ENCODE results near the gene HSD17B1. TPM values are rescaled to one million over a fixed set of nuclear protein-coding genes. Genes with fewer than 3 reads are reported as not detected.

Gene HSD17B1
- total RNA-seq, 6 experiments from 2014 or later = 0.31 to 1.1 (median 0.87) TPM

GRCh38 chr17:42559075-42559474 is 6.4 kb downstream of the HSD17B1 start:
- Histone ChIP-seq H3K4me3 (no peak overlapping the region), H3K4me1 (peaks cover 0 to 28% (median 14%) of the 10 kb centered on the region in 4 donors), H3K9me3 (no peaks in the 10 kb centered on the region), H3K27ac (no peak overlapping the region), H3K27me3 (no peaks in the 10 kb centered on the region), H3K36me3 (no peaks in the 10 kb centered on the region)
- 85% methylated on average over 5 of the region's 6 CpGs for WGBS (ENCODE audit: insufficient coverage, low coverage, low lambda C conversion rate, missing lambda C conversion rate)
- intact Hi-C loops (cut with DNase I) = no loop called here
- DNase-seq = no peak
- no peak for TF ChIP-seq POLR2A (IDR thresholded peaks at IDR 0.05)
- no peak for ATAC-seq

GRCh38 chr17:42560246-42560645 is 7.5 kb downstream of the HSD17B1 start:
- H3K36me3 ChIP-seq = peaks cover 0 to 3% (median 1%) of the 10 kb centered on the region in 4 donors
- no peak overlapping the region for H3K4me3 ChIP-seq
- no peaks in the 10 kb centered on the region for H3K9me3 ChIP-seq
- DNase-seq (no peak), ATAC-seq (no peak)
- intact Hi-C loops (cut with DNase I) = no loop called here
- no peak for TF ChIP-seq POLR2A (IDR thresholded peaks at IDR 0.05)
- TF ChIP-seq, protein P1, sequence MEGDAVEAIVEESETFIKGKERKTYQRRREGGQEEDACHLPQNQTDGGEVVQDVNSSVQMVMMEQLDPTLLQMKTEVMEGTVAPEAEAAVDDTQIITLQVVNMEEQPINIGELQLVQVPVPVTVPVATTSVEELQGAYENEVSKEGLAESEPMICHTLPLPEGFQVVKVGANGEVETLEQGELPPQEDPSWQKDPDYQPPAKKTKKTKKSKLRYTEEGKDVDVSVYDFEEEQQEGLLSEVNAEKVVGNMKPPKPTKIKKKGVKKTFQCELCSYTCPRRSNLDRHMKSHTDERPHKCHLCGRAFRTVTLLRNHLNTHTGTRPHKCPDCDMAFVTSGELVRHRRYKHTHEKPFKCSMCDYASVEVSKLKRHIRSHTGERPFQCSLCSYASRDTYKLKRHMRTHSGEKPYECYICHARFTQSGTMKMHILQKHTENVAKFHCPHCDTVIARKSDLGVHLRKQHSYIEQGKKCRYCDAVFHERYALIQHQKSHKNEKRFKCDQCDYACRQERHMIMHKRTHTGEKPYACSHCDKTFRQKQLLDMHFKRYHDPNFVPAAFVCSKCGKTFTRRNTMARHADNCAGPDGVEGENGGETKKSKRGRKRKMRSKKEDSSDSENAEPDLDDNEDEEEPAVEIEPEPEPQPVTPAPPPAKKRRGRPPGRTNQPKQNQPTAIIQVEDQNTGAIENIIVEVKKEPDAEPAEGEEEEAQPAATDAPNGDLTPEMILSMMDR (IDR thresholded peaks at IDR 0.05) = no peak
- no peaks in the 10 kb centered on the region for H3K27me3 ChIP-seq
- H3K4me1 ChIP-seq = peaks cover 0 to 37% (median 18%) of the 10 kb centered on the region in 4 donors
- WGBS (ENCODE audit: insufficient coverage, low coverage, low lambda C conversion rate, missing lambda C conversion rate) = 94% methylated on average over 3 of the region's 3 CpGs
- no peak overlapping the region for H3K27ac ChIP-seq

GRCh38 chr17:42561897-42562387 is 9.2 kb downstream of the HSD17B1 start, which contains the start of gene COASY:
Gene COASY (plus strand): TSS chr17:42562148. CDS start chr17:42562623, 475 bp downstream.
- intact Hi-C loops (cut with DNase I) = no loop called here
- peak; percentile 69 to 75 (median 74) for ATAC-seq
- Histone ChIP-seq H3K27me3 (no peaks in the 10 kb centered on the region), H3K4me1 (peaks cover 0 to 47% (median 23%) of the 10 kb centered on the region in 4 donors), H3K4me3 (peak within 1 kb of the TSS; percentile 92 to 96 (median 94)), H3K27ac (peak within 1 kb of the TSS; percentile 70 to 85 (median 82)), H3K36me3 (peaks cover 0 to 11% (median 2%) of the 10 kb centered on the region in 4 donors), H3K9me3 (no peaks in the 10 kb centered on the region)
- WGBS (ENCODE audit: insufficient coverage, low coverage, low lambda C conversion rate, missing lambda C conversion rate) = 0% methylated on average over 7 of the region's 26 CpGs
- peak; percentile 95 for DNase-seq
- TF ChIP-seq, protein P1 (IDR thresholded peaks at IDR 0.05) = no peak
- peak; percentile 46 for TF ChIP-seq POLR2A (IDR thresholded peaks at IDR 0.05)

- WGBS (ENCODE audit: insufficient coverage, low coverage, low lambda C conversion rate, missing lambda C conversion rate) = 2% methylated on average over 20 of the region's 48 CpGs
- Histone ChIP-seq H3K36me3 (peaks cover 0 to 11% (median 2%) of the 10 kb centered on the region in 4 donors), H3K4me1 (peaks cover 0 to 47% (median 23%) of the 10 kb centered on the region in 4 donors), H3K4me3 (peak overlapping the region; percentile 92 to 96 (median 94)), H3K27ac (peak overlapping the region; percentile 70 to 85 (median 82)), H3K27me3 (no peaks in the 10 kb centered on the region), H3K9me3 (no peaks in the 10 kb centered on the region)
- ATAC-seq = peak; percentile 4 to 13 (median 10)
- DNase-seq = peak in 1 of 3 donors; percentile 64
- TF ChIP-seq, protein P1 (IDR thresholded peaks at IDR 0.05) = no peak
- TF ChIP-seq POLR2A (IDR thresholded peaks at IDR 0.05) = no peak
- intact Hi-C loops (cut with DNase I) = no loop called here
Measured at GRCh38 chr17:42562388-42563142, 9.8 kb downstream of the HSD17B1 start.

DNA sequence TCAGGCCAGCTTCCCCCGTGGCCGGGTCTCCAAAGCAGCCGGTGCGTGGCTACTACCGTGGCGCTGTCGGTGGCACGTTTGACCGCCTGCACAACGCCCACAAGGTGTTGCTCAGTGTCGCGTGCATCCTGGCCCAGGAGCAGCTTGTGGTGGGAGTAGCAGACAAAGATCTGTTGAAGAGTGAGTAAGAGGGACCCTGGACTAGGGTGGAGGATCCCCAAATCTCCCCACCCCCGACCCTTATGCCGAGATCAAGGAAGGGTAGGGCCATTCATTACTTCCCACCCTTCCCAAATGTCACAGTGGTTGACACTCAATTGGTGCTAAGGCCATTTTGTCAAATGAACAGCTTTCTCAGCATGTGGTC is 10.4 kb downstream of the HSD17B1 start:
- H3K36me3 ChIP-seq = peaks cover 0 to 11% (median 2%) of the 10 kb centered on the region in 4 donors
- no peaks in the 10 kb centered on the region for H3K27me3 ChIP-seq
- H3K9me3 ChIP-seq = no peaks in the 10 kb centered on the region
- intact Hi-C loops (cut with DNase I) = no loop called here
- no peak for DNase-seq
- peaks cover 0 to 52% (median 26%) of the 10 kb centered on the region in 4 donors for H3K4me1 ChIP-seq
- peak overlapping the region; percentile 70 to 85 (median 82) for H3K27ac ChIP-seq
- peak overlapping the region; percentile 92 to 96 (median 94) for H3K4me3 ChIP-seq
- TF ChIP-seq POLR2A (IDR thresholded peaks at IDR 0.05) = no peak
- TF ChIP-seq, protein P1 (IDR thresholded peaks at IDR 0.05) = no peak
- ATAC-seq = no peak
- 61% methylated on average over 2 of the region's 14 CpGs for WGBS (ENCODE audit: insufficient coverage, low coverage, low lambda C conversion rate, missing lambda C conversion rate)
